H1 (cell line): ENCODE data around the gene NELFB. TPM values are rescaled to one million over a fixed set of nuclear protein-coding genes. Genes with fewer than 3 reads are reported as not detected.

Experiments used
- CTCF ChIA-PET: fragments of 300-600 bp; sonication (Branson Sonifier 250); formaldehyde crosslinking; loops from one replicate; lab custom pipeline; 2021; ENCODE audit not compliant: partially characterized antibody; lab: Charles Lee
- POLR2A ChIA-PET: fragments of 300-600 bp; sonication (Branson Sonifier 250); formaldehyde crosslinking; loops from one replicate; lab custom pipeline; 2021; ENCODE audit warnings: inconsistent platforms; ENCODE audit not compliant: partially characterized antibody; lab: Charles Lee
- DNase-seq, 2 experiments: peaks; one replicate each; pipeline versions ENCODE4 v3.0.0 to v3.0.0-alpha.2; 2010 to 2022; ENCODE audit warnings: low spot score in 2 of 2, low read depth in 1 of 2, mixed read lengths in 1 of 2
- FAIRE-seq: peaks from 2 replicates; lab custom pipeline; 2011; peaks lifted over from hg19 to GRCh38; lab: Jason Lieb, UNC
- H2AFZ ChIP-seq: 2 replicates; pipeline ENCODE4 v1.8.1; 2012; ENCODE audit warnings: low read length, inconsistent platforms
- H2AK5ac ChIP-seq: 2 replicates; pipeline ENCODE4 v1.6.1; 2013; ENCODE audit warnings: low read depth, low read length
- H2BK120ac ChIP-seq: replicated peaks from 2 replicates; pipeline ENCODE3; 2013; ENCODE audit warnings: low read depth, low read length, inconsistent platforms
- H2BK12ac ChIP-seq: 2 replicates; pipeline ENCODE4 v1.6.1; 2013; ENCODE audit warnings: low read depth, low read length
- H2BK15ac ChIP-seq: 2 replicates; pipeline ENCODE4 v1.6.1; 2013; ENCODE audit warnings: low read length
- H2BK20ac ChIP-seq: 2 replicates; pipeline ENCODE4 v1.6.1; 2013; ENCODE audit warnings: low read length
- H2BK5ac ChIP-seq: 2 replicates; pipeline ENCODE4 v1.6.1; 2013; ENCODE audit warnings: low read depth, low read length
- H3K14ac ChIP-seq: 2 replicates; pipeline ENCODE4 v1.6.1; 2013; ENCODE audit warnings: inconsistent platforms; ENCODE audit not compliant: insufficient read length
- H3K18ac ChIP-seq: 2 replicates; pipeline ENCODE4 v1.6.1; 2013; ENCODE audit warnings: low read length; ENCODE audit errors: extremely low read depth
- H3K23ac ChIP-seq: 2 replicates; pipeline ENCODE4 v1.6.1; 2013; ENCODE audit warnings: inconsistent platforms; ENCODE audit not compliant: insufficient read length
- H3K23me2 ChIP-seq: 2 replicates; pipeline ENCODE4 v1.6.1; 2013; ENCODE audit warnings: low read depth, low read length
- H3K27ac ChIP-seq: 2 replicates; pipeline ENCODE4 v1.6.1; 2011; ENCODE audit warnings: low read depth, low read length, inconsistent platforms
- H3K27me3 ChIP-seq, 4 experiments: replicated peaks in 1 of 4; 1 replicate in 1 of 4; 2 replicates in 3 of 4; pipeline versions ENCODE4 v1.6.1 to v1.8.1; 2011 to 2013; ENCODE audit warnings: low read length in 3 of 4, mild to moderate bottlenecking in 3 of 4, inconsistent platforms in 2 of 4, mixed read lengths in 2 of 4, moderate library complexity in 1 of 4; ENCODE audit not compliant: control insufficient read depth in 3 of 4, insufficient read depth in 3 of 4; ENCODE audit errors: extremely low read depth in 1 of 4
- H3K36me3 ChIP-seq, 4 experiments: 2 replicates each; pipeline versions ENCODE4 v1.6.1 to v1.8.1; 2011 to 2013; ENCODE audit warnings: mild to moderate bottlenecking in 4 of 4, low read length in 3 of 4, moderate library complexity in 2 of 4, control low read depth in 1 of 4, inconsistent platforms in 1 of 4; ENCODE audit not compliant: insufficient read depth in 4 of 4, control insufficient read depth in 2 of 4
- H3K4ac ChIP-seq: replicated peaks from 2 replicates; pipeline ENCODE3; 2013; ENCODE audit warnings: low read length, low read depth, mixed read lengths, inconsistent platforms; ENCODE audit not compliant: insufficient read length
- H3K4me1 ChIP-seq, 4 experiments: replicated peaks in 1 of 4; 1 replicate in 1 of 4; 2 replicates in 3 of 4; pipeline versions ENCODE4 v1.6.1 to v1.8.1; 2011 to 2013; ENCODE audit warnings: low read length in 3 of 4, inconsistent platforms in 2 of 4, mixed read lengths in 1 of 4; ENCODE audit not compliant: insufficient read depth in 4 of 4, control insufficient read depth in 3 of 4
- H3K4me2 ChIP-seq, 2 experiments: 2 replicates each; pipeline versions ENCODE4 v1.6.1 to v1.8.1; 2011 to 2013; ENCODE audit warnings: low read depth in 2 of 2, low read length in 2 of 2, control low read depth in 1 of 2, inconsistent platforms in 1 of 2, mild to moderate bottlenecking in 1 of 2; ENCODE audit not compliant: insufficient read depth in 1 of 2
- H3K4me3 ChIP-seq, 4 experiments: fragments of 200-600, 300-600 bp in 1 of 4; sonication (generic), shearing (Covaris generic), sonication (Bioruptor Twin) in 1 of 4; 2 replicates each; pipeline versions ENCODE4 v1.5.1 to v1.8.1; 2011 to 2016; ENCODE audit warnings: low read length in 4 of 4, low read depth in 3 of 4, control low read depth in 2 of 4, inconsistent platforms in 2 of 4, mild to moderate bottlenecking in 2 of 4, mixed read lengths in 1 of 4, moderate library complexity in 1 of 4; ENCODE audit not compliant: insufficient read depth in 2 of 4; ENCODE audit errors: extremely low read depth in 1 of 4
- H3K56ac ChIP-seq: replicated peaks from 2 replicates; pipeline ENCODE3; 2013; ENCODE audit warnings: low read depth, mild to moderate bottlenecking, mixed read lengths, low read length, inconsistent platforms; ENCODE audit not compliant: insufficient read length
- H3K79me1 ChIP-seq: 2 replicates; pipeline ENCODE4 v1.6.1; 2013; ENCODE audit warnings: low read depth, low read length, control low read depth
- H3K79me2 ChIP-seq, 2 experiments: 2 replicates each; pipeline versions ENCODE4 v1.6.1 to v1.8.1; 2012 to 2013; ENCODE audit warnings: low read length in 2 of 2, mild to moderate bottlenecking in 2 of 2, inconsistent platforms in 1 of 2; ENCODE audit not compliant: insufficient read depth in 2 of 2, control insufficient read depth in 1 of 2
- H3K9ac ChIP-seq, 4 experiments: replicated peaks in 1 of 4; 1 replicate in 1 of 4; 2 replicates in 3 of 4; pipeline versions ENCODE4 v1.6.1 to v1.8.1; 2011 to 2013; ENCODE audit warnings: low read depth in 3 of 4, low read length in 3 of 4, control low read depth in 2 of 4, mild to moderate bottlenecking in 2 of 4, moderate library complexity in 2 of 4, inconsistent platforms in 1 of 4; ENCODE audit errors: extremely low read depth in 1 of 4
- H3K9me3 ChIP-seq, 2 experiments: 2 replicates each; pipeline versions ENCODE4 v1.6.1 to v1.8.1; 2012 to 2013; ENCODE audit warnings: mild to moderate bottlenecking in 2 of 2, moderate library complexity in 2 of 2, control low read depth in 1 of 2, inconsistent platforms in 1 of 2, low read depth in 1 of 2, low read length in 1 of 2, mixed read lengths in 1 of 2; ENCODE audit not compliant: insufficient read depth in 2 of 2
- H4K20me1 ChIP-seq, 2 experiments: replicated peaks in 1 of 2; 2 replicates each; pipeline versions ENCODE3 to v1.8.1; 2011 to 2013; ENCODE audit warnings: inconsistent platforms in 2 of 2, low read length in 2 of 2, mild to moderate bottlenecking in 1 of 2; ENCODE audit not compliant: insufficient read depth in 2 of 2, control insufficient read depth in 1 of 2
- H4K5ac ChIP-seq: 2 replicates; pipeline ENCODE4 v1.6.1; 2013; ENCODE audit warnings: low read length, low read depth, mixed read lengths, inconsistent platforms; ENCODE audit not compliant: insufficient read length
- H4K8ac ChIP-seq: 2 replicates; pipeline ENCODE4 v1.8.0; 2013; ENCODE audit warnings: mild to moderate bottlenecking, moderate library complexity, low read length, inconsistent platforms; ENCODE audit not compliant: insufficient read depth; ENCODE audit errors: extremely low read depth
- H4K91ac ChIP-seq: replicated peaks from 2 replicates; pipeline ENCODE3; 2013; ENCODE audit warnings: low read length, mixed read lengths, inconsistent platforms; ENCODE audit not compliant: insufficient read length
- CHD2 ChIP-seq: IDR thresholded peaks from 2 replicates; pipeline ENCODE4 v1.6.1; 2012; ENCODE audit warnings: low read length, improper control_type of control experiment
- CTBP2 ChIP-seq: IDR thresholded peaks from 2 replicates; pipeline ENCODE4 v1.7.0; 2011; ENCODE audit warnings: borderline replicate concordance, mild to moderate bottlenecking, moderate library complexity, mixed read lengths, low read length; ENCODE audit not compliant: insufficient read depth, insufficient read length
- FOSL1 ChIP-seq: IDR thresholded peaks from 2 replicates; pipeline ENCODE4 v1.6.1; 2011; ENCODE audit warnings: mild to moderate bottlenecking, low read depth, low read length, moderate library complexity; ENCODE audit not compliant: insufficient read depth
- JUN ChIP-seq: IDR thresholded peaks from 2 replicates; pipeline ENCODE4 v1.6.1; 2011; ENCODE audit warnings: low read depth, mild to moderate bottlenecking, improper control_type of control experiment, low read length
- NANOG ChIP-seq: IDR thresholded peaks from 2 replicates; pipeline ENCODE4 v1.6.1; 2011; ENCODE audit warnings: low read length, low read depth, mild to moderate bottlenecking, inconsistent platforms; ENCODE audit not compliant: insufficient read depth, poor library complexity, severe bottlenecking
- POLR2AphosphoS5 ChIP-seq: IDR thresholded peaks from 2 replicates; pipeline ENCODE4 v1.6.1; 2011; ENCODE audit warnings: low read depth, low read length
- RNF2 ChIP-seq: fragments of 200-900, 300-1000 bp; sonication (generic); IDR thresholded peaks from 2 replicates; pipeline ENCODE4 v1.7.1; 2016; ENCODE audit warnings: borderline replicate concordance, low read depth, mild to moderate bottlenecking, antibody characterized with exemption, low read length; ENCODE audit not compliant: poor library complexity, severe bottlenecking; ENCODE audit errors: missing control alignments
- SP1 ChIP-seq: IDR thresholded peaks from 2 replicates; pipeline ENCODE4 v1.6.1; 2011; ENCODE audit warnings: low read depth, low read length
- SP2 ChIP-seq: IDR thresholded peaks from 2 replicates; pipeline ENCODE4 v1.6.1; 2012; ENCODE audit warnings: mild to moderate bottlenecking, low read length, inconsistent platforms
- YY1 ChIP-seq: IDR thresholded peaks from 2 replicates; pipeline ENCODE4 v1.6.1; 2011; ENCODE audit warnings: low read depth, mild to moderate bottlenecking, low read length
- WGBS, 2 experiments: shearing (Covaris generic) in 1 of 2; methylation state at CpG; one replicate each; pipeline versions ENCODE4 v1.1.6 to v1.1.7; 2013 to 2015; ENCODE audit warnings: low lambda C conversion rate in 2 of 2, mixed read lengths in 2 of 2, inconsistent platforms in 1 of 2, low coverage in 1 of 2, missing lambda C conversion rate in 1 of 2; ENCODE audit not compliant: insufficient replicate concordance in 2 of 2, insufficient coverage in 1 of 2, insufficient read length in 1 of 2; ENCODE audit errors: extremely low coverage in 1 of 2, missing lambda C conversion rate in 1 of 2; 5-methylcytosine and 5-hydroxymethylcytosine counted together
- polyA plus RNA-seq, 7 experiments: library from polyadenylated mRNA; depleted of rRNA in 3 of 7; stranded (reverse) in 5 of 7; unstranded in 2 of 7; fragments of >200 nt in 5 of 7; fragments of 200-250 nt in 2 of 7; gene quantifications; 1 replicate in 5 of 7; 2 replicates in 1 of 7; 4 replicates in 1 of 7; pipeline versions ENCODE4 v1.2.1 to v1.2.3, GENCODE V29; 2011 to 2013; ENCODE audit warnings: missing spikeins in 2 of 7, mixed read lengths in 2 of 7
- total RNA-seq: library from RNA; stranded (reverse); fragmentation: NEBNext Ultra II Directional; extraction: Animal tissue kit (Norgen Biotek cat#: 25700); gene quantifications from 2 replicates; pipeline ENCODE4 v1.2.1, GENCODE V29; 2021
- TF ChIP-seq, protein P1 (sequence below): IDR thresholded peaks from 2 replicates; pipeline ENCODE4 v1.6.1; 2012; ENCODE audit warnings: low read length, inconsistent platforms

NELFB gene
- total and polyA plus RNA-seq, 2 of the 8 experiments (the other 6 are each of a cell fraction or from before 2014, with no cell fraction given): 57.6 to 78.0 TPM

DNA sequence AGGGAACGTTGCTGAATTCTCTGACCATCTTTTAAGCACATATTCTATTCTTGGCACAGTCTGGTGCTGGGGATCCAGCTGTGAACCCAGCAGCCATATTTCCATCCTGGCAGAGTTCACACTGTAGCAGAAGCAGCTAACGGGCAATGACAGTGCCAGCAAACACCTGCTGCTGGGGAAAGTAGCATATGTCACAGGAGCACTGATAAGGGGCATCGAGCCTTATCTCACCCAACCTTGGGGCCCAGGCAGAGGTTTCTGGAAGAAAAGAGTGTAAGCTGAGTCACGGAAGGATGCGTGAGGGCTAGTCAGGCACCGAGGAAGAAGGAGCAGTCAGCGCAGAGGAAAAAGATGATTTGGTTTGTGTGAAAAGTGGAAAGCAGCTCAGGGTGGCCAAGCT lies 48.5 kb upstream of the NELFB start:
- no peak overlapping the region; the same call in 1 of the 2 replicates for H4K8ac ChIP-seq
- no peak overlapping the region for H2BK120ac ChIP-seq
- H3K4me3 ChIP-seq: peak overlapping the region; percentile 78 to 96 (median 89)
- POLR2A ChIA-PET: interaction anchor here (1.1 to 69.9 kb wide), 8 partner anchors 13 to 136 kb away, joined by 3 to 1462 read pairs (median 8); partner anchors contain the start of genes ANAPC2, CYSRT1, NELFB and RNF208
- DNase-seq (no peak), FAIRE-seq (no peak)
- H4K91ac ChIP-seq: no peak overlapping the region
- no peak overlapping the region for H3K4ac ChIP-seq
- no peak overlapping the region for H4K5ac ChIP-seq
- no peak overlapping the region for H3K14ac ChIP-seq
- no peak overlapping the region for H2AK5ac ChIP-seq
- no peak overlapping the region for H2AFZ ChIP-seq
- CTCF ChIA-PET: interaction anchor here (0.7 to 4.9 kb wide), 8 partner anchors 8 to 84 kb away, joined by 3 to 23 read pairs (median 4); partner anchors contain the start of genes ANAPC2, RNF224 and SSNA1
- peaks cover 6 to 21% (median 14%) of the 10 kb centered on the region in 4 experiments for H3K4me1 ChIP-seq
- peaks cover 17% of the 10 kb centered on the region for H3K79me1 ChIP-seq
- no peak overlapping the region for H2BK15ac ChIP-seq
- H3K9me3 ChIP-seq: no peaks in the 10 kb centered on the region
- no peak overlapping the region for H2BK20ac ChIP-seq
- no peak overlapping the region for H2BK12ac ChIP-seq
- no peak overlapping the region for H3K27ac ChIP-seq
- 88% methylated on average over 7 of the region's 7 CpGs; no CpG with 5 or more reads in 1 of the 2 experiments for WGBS, 2 experiments
- H3K23ac ChIP-seq: no peak overlapping the region
- no peak overlapping the region for H2BK5ac ChIP-seq
- H3K9ac ChIP-seq: peak overlapping the region in 2 of 4 experiments; percentile 84 to 89; a peak in 4 of 7 replicates
- H4K20me1 ChIP-seq: peaks cover 0 to 12% of the 10 kb centered on the region in 2 experiments
- peaks cover 0 to 46% of the 10 kb centered on the region in 2 experiments; a peak in 3 of 4 replicates for H3K79me2 ChIP-seq
- no peak overlapping the region for H3K18ac ChIP-seq
- peak overlapping the region; percentile 90 for H3K4me2 ChIP-seq
- no peaks in the 10 kb centered on the region for H3K27me3 ChIP-seq
- no peak overlapping the region for H3K56ac ChIP-seq
- H3K23me2 ChIP-seq: peaks cover 15% of the 10 kb centered on the region
- H3K36me3 ChIP-seq: peaks cover 0 to 4% (median 0%) of the 10 kb centered on the region in 4 experiments; a peak in 1 of 8 replicates
- TF ChIP-seq JUN (no peak), RNF2 (no peak), YY1 (no peak), CHD2 (no peak), FOSL1 (no peak), CTBP2 (no peak), POLR2AphosphoS5 (no peak), NANOG (no peak), SP1 (no peak), SP2 (no peak)
- TF ChIP-seq, protein P1, sequence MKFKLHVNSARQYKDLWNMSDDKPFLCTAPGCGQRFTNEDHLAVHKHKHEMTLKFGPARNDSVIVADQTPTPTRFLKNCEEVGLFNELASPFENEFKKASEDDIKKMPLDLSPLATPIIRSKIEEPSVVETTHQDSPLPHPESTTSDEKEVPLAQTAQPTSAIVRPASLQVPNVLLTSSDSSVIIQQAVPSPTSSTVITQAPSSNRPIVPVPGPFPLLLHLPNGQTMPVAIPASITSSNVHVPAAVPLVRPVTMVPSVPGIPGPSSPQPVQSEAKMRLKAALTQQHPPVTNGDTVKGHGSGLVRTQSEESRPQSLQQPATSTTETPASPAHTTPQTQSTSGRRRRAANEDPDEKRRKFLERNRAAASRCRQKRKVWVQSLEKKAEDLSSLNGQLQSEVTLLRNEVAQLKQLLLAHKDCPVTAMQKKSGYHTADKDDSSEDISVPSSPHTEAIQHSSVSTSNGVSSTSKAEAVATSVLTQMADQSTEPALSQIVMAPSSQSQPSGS: no peak
